Stomach smooth muscle (tissue), 2 donors: ENCODE measurements around the gene ADCY9.
"Not testable (repeated sequence)": the region's sequence is repeated elsewhere in the genome, so short reads cannot be mapped to it uniquely, and the experiment has no call there.

Experiments used
- H3K27ac ChIP-seq: one replicate; pipeline ENCODE4 v1.7.0; 2013; ENCODE audit warnings: mild to moderate bottlenecking, low read length, inconsistent platforms
- H3K27me3 ChIP-seq, 2 donors: one replicate each; pipeline ENCODE4 v1.7.0; 2013; ENCODE audit warnings: low read length in 2 of 2; ENCODE audit not compliant: insufficient read depth in 2 of 2, control insufficient read depth in 1 of 2
- H3K36me3 ChIP-seq, 2 donors: one replicate each; pipeline ENCODE4 v1.7.0; 2013; ENCODE audit warnings: low read length in 2 of 2; ENCODE audit not compliant: control insufficient read depth in 2 of 2, insufficient read depth in 2 of 2
- H3K4me1 ChIP-seq: one replicate; pipeline ENCODE4 v1.7.0; 2013; ENCODE audit warnings: low read length; ENCODE audit not compliant: control insufficient read depth, insufficient read depth
- H3K4me3 ChIP-seq, 2 donors: one replicate each; pipeline ENCODE4 v1.7.0; 2013; ENCODE audit warnings: low read length in 2 of 2
- H3K9ac ChIP-seq, 2 donors: one replicate each; pipeline ENCODE4 v1.7.0; 2013; ENCODE audit warnings: low read length in 2 of 2, mild to moderate bottlenecking in 1 of 2
- H3K9me3 ChIP-seq, 2 donors: one replicate each; pipeline ENCODE4 v1.7.0; 2013; ENCODE audit warnings: low read length in 2 of 2; ENCODE audit not compliant: control insufficient read depth in 2 of 2
- donor health status: healthy.
- donor health status: Pancreatic carcinoma.

The ADCY9 gene

GRCh38 chr16:4083347-4083870, 32.8 kb downstream of the ADCY9 start:
- Histone ChIP-seq H3K36me3 (no peaks in the 10 kb centered on the region), H3K4me3 (no peak overlapping the region)

DNA sequence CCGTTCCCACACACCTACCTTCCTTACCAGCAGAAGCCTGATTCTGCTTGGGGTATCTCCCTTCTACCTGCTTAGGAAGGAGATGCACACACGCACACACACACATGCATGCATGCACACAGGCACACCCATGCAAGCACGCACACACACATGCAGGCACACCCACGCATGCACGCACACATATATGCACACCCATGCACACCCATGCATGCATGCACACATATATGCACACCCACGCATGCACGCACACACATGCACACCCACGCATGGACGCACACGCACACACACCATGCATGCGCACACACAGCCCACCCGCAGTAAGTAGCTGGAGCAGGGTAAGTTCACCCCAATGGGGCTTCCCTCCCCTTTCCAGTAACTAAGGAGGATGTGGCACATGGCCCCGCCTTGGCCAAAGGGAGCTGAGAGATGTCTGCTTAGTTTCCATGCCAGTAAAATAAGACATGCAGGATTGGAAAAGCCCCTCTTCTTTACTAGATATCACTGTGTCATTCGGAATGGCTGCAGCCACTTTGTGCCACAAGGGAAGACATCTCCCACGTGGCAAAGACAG, 33.7 kb downstream of the ADCY9 start:
- H3K36me3 ChIP-seq: no peaks in the 10 kb centered on the region
- no peaks in the 10 kb centered on the region for H3K9me3 ChIP-seq
- H3K27me3 ChIP-seq: no peaks in the 10 kb centered on the region
- peaks cover 32% of the 10 kb centered on the region for H3K4me1 ChIP-seq
- H3K4me3 ChIP-seq: no peak overlapping the region
- no peak overlapping the region for H3K27ac ChIP-seq
- H3K9ac ChIP-seq: no peak overlapping the region

More at GRCh38 chr16:4083347-4083870, 32.8 kb downstream of the ADCY9 start:
- Histone ChIP-seq H3K9me3 (no peaks in the 10 kb centered on the region), H3K9ac (no peak overlapping the region), H3K4me1 (peaks cover 38% of the 10 kb centered on the region), H3K27me3 (no peaks in the 10 kb centered on the region), H3K27ac (no peak overlapping the region)

DNA sequence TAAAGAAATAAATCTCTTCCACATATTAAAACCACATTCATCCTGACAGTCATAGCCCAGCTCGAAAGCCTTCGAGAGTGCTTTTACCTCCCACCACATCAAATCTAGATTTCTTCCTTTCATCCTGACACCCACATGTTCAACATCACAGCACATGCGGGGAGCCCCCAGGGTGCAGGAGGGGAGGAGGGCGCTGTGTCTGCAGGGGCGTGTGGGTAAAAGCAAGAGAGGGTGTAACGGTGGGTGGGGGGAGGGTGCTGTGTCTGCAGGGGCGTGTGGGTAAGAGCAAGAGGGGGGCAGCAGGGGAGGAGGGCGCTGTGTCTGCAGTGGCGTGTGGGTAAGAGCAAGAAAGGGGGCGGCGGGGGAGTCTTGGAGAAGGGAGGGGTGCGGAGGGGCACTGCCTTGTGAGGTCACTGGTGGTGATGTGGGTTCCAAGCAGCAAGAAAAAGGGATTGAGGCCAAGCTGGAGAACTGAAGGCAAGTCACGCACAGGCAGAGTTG, 34.7 kb downstream of the ADCY9 start:
- H3K9me3 ChIP-seq: no peaks in the 10 kb centered on the region
- H3K27ac ChIP-seq: peak overlapping the region; percentile 46
- H3K27me3 ChIP-seq: no peaks in the 10 kb centered on the region
- H3K4me1 ChIP-seq: peaks cover 26% of the 10 kb centered on the region
- H3K9ac ChIP-seq: no peak overlapping the region
- peak overlapping the region; percentile 14 to 62 for H3K4me3 ChIP-seq
- no peaks in the 10 kb centered on the region for H3K36me3 ChIP-seq

DNA sequence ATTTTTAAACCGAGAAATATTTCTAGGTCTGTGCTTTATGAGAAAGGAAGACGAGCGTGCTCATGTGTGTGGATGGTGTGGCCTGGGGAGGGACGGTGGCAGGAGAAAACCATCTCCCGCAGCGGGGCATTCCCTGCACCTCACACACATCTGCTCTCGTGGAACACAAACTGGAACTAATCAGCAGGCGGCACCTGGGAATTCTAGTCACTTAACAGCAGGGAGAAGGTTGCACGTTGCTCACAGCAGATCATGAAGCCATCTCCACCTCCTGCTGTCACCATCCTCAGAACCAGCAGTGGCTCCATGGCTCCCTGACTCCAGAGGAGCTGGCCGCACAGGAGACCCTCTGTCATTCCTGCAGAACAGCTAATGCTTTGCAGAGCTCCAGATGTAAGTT, 35.2 kb downstream of the ADCY9 start:
- H3K27ac ChIP-seq: peak overlapping the region; percentile 46

DNA sequence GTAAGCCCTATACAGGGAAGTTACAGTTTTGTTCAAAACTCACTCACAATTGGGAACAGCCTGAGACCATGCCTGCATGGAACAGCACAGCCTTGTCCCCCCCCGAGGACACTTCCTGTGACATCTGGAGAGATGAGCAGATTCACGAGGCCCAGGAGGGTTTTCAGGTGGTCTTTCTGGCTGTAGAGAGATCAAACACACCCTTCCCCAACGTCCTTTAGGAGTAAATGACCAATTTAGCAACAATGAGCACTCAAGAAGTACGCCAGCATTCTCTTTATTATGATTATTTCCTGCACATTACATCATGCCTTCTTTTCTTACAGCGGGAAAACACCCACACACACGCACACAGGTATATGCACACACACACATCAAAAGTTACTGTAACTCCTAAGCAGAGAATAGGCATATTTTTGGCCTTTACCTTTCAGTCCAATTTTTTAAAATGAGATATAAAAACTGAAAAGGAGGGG, 39.0 kb downstream of the ADCY9 start:
- H3K9me3 ChIP-seq: no peaks in the 10 kb centered on the region
- H3K27ac ChIP-seq: no peak overlapping the region
- no peaks in the 10 kb centered on the region for H3K36me3 ChIP-seq
- H3K27me3 ChIP-seq: no peaks in the 10 kb centered on the region
- H3K4me1 ChIP-seq: peaks cover 14% of the 10 kb centered on the region
- H3K9ac ChIP-seq: no peak overlapping the region
- H3K4me3 ChIP-seq: no peak overlapping the region

More for the DNA sequence above, 35.2 kb downstream of the ADCY9 start:
- Histone ChIP-seq H3K9ac (peak overlapping the region in 1 of 2 donors; percentile 13), H3K4me3 (peak overlapping the region; percentile 17 to 62), H3K9me3 (no peaks in the 10 kb centered on the region), H3K36me3 (no peaks in the 10 kb centered on the region), H3K4me1 (peaks cover 23% of the 10 kb centered on the region), H3K27me3 (no peaks in the 10 kb centered on the region)

GRCh38 chr16:4075534-4075933, 40.7 kb downstream of the ADCY9 start:
- Histone ChIP-seq H3K36me3 (no peaks in the 10 kb centered on the region), H3K9me3 (no peaks in the 10 kb centered on the region), H3K4me1 (no peaks in the 10 kb centered on the region), H3K9ac (no peak overlapping the region), H3K27me3 (no peaks in the 10 kb centered on the region), H3K27ac (no peak overlapping the region), H3K4me3 (no peak overlapping the region)

GRCh38 chr16:4073150-4073549, 43.1 kb downstream of the ADCY9 start:
- H3K9ac ChIP-seq, H3K4me3 ChIP-seq, H3K27ac ChIP-seq, H3K4me1 ChIP-seq, H3K27me3 ChIP-seq, H3K9me3 ChIP-seq, H3K36me3 ChIP-seq: not testable (repeated sequence)

DNA sequence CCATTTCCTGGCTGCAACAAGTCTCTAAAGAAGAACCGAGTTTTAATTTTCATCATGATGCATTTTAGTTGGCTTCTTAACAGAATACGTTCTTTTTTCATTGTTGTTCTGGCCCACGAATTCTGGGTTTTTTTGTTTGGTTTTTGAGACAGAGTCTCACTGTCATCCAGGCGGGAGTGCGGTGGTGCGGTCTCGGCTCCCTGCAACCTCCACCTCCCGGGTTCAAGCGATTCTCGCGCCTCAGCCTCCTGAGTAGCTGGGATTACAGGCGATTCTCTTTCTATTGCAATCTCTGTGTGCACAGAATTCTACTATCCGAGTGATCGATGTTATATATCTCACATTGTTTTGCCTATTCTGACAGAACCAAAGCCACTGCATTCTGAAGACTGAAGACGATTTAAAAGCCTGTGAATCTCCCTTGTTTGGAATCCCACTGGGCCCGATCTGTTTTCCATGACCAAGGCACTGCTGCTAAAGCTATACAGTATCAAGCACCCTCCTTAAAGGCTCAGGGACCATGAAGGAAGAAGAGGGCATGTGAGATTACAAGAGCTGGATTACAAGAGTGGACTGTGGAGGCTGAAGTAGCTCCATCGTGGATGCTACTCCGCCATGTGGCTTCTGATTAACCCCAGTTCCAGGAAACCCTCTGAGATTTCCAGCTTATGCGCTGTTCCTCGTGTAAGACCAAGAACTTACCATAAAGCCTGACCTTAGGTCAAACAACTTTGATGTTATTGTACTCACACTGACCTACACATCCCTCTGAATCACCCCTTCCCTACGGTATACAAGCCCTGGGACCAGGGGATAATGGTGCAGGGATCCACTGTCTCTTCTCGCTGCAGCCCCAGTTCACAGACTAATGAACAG, 44.3 kb downstream of the ADCY9 start:
- H3K27me3 ChIP-seq: no peaks in the 10 kb centered on the region
- H3K4me3 ChIP-seq: no peak overlapping the region
- H3K27ac ChIP-seq: no peak overlapping the region
- H3K9me3 ChIP-seq: no peaks in the 10 kb centered on the region
- H3K36me3 ChIP-seq: no peaks in the 10 kb centered on the region
- peaks cover 4% of the 10 kb centered on the region for H3K4me1 ChIP-seq
- no peak overlapping the region for H3K9ac ChIP-seq

- H3K27ac ChIP-seq: no peak overlapping the region
- H3K4me3 ChIP-seq: no peak overlapping the region
- H3K36me3 ChIP-seq: no peaks in the 10 kb centered on the region
- H3K9me3 ChIP-seq: no peaks in the 10 kb centered on the region
- peaks cover 4% of the 10 kb centered on the region for H3K4me1 ChIP-seq
- H3K9ac ChIP-seq: no peak overlapping the region
- H3K27me3 ChIP-seq: no peaks in the 10 kb centered on the region
Observed at GRCh38 chr16:4070936-4071335, 45.3 kb downstream of the ADCY9 start.

DNA sequence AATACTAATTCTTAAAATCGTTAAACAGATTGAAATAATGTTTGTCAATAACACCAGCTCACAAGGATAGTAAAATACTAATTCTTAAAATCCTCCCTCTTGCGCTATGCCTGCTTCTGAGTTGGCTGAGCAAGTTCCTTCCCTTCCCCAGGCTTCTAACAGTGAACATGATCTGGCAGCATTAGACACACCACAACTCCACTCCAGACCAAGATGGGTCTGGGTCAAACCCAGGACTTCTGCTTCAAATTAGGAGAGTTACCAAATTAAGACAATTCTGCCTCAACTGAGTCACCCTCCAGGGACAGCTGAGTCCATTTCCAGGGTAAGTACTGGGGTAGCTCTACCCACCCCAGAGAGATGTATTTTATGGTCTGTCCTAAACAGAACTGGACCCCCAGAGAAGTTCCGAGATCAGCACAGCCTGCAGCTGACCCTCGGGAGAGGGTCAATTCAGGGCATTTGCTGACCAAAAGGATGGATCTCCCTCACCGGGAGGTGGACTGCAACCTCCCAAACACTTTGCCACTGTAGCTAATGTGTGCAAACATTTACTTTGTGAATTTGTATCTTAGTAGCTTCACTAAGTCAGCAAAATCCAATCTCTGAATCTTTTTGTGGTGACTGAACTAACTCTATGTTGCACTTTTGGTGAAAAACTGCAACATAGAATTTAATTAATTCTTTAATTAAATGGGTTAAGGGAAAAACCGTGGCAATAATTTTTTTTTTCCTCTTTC, 48.8 kb downstream of the ADCY9 start:
- H3K4me1 ChIP-seq: peaks cover 4% of the 10 kb centered on the region
- H3K9me3 ChIP-seq: peaks cover 0 to 4% of the 10 kb centered on the region in 2 donors
- no peak overlapping the region for H3K9ac ChIP-seq
- H3K27me3 ChIP-seq: no peaks in the 10 kb centered on the region
- H3K27ac ChIP-seq: no peak overlapping the region
- H3K4me3 ChIP-seq: no peak overlapping the region
- H3K36me3 ChIP-seq: no peaks in the 10 kb centered on the region
